Kidney epithelial cell (primary cell): ENCODE measurements around the gene IGSF9. TPM values are rescaled to one million over a fixed set of nuclear protein-coding genes. Genes with fewer than 3 reads are reported as not detected.

Experiments used
- DNase-seq: peaks from one replicate; pipeline ENCODE4 v3.0.0-alpha.2; 2010; ENCODE audit warnings: low read depth
- H3K27me3 ChIP-seq: 2 replicates; pipeline ENCODE4 v1.6.0; 2011; ENCODE audit warnings: low read length; ENCODE audit not compliant: control insufficient read depth, insufficient read depth
- H3K36me3 ChIP-seq: 2 replicates; pipeline ENCODE4 v1.5.1; 2011; ENCODE audit warnings: low read length; ENCODE audit not compliant: control insufficient read depth, insufficient read depth
- H3K4me3 ChIP-seq: 2 replicates; pipeline ENCODE4 v1.5.1; 2011; ENCODE audit warnings: low read depth, mild to moderate bottlenecking, control low read depth, low read length
- total RNA-seq: library from RNA; depleted of rRNA; stranded (reverse); fragments of >200 nt; gene quantifications from 2 replicates; pipeline ENCODE4 v1.2.3, GENCODE V29; 2015
- TF ChIP-seq, protein P1 (sequence below): IDR thresholded peaks from 2 replicates; pipeline ENCODE4 v1.5.1; 2011; ENCODE audit warnings: mild to moderate bottlenecking, moderate library complexity, low read length, control low read depth, inconsistent platforms; ENCODE audit not compliant: insufficient read depth, poor library complexity, severe bottlenecking

IGSF9 gene
- total RNA-seq, 1 donor from 2014 or later: 1.7 TPM

DNA sequence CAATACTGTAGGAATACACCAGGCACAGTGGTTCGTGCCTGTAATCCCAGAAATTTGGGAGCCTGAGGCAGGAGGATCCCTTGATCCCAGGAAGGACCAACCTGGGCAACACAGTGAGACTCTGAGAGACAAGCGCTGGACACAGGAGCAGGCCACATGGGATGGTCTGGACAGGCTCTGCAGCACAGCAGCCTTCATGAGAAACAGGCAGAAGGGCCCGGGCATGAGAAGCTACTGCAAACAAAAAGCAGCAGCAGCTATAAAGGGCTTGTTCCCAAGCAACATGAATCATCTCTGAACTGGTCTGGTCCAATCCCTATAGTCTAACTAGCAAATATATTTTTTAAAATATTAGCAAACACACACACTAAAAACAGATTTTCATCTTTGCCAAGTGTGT, 44.2 kb upstream of the IGSF9 start:
- Histone ChIP-seq H3K36me3 (no peaks in the 10 kb centered on the region), H3K4me3 (no peak overlapping the region), H3K27me3 (no peaks in the 10 kb centered on the region)
- TF ChIP-seq, protein P1, sequence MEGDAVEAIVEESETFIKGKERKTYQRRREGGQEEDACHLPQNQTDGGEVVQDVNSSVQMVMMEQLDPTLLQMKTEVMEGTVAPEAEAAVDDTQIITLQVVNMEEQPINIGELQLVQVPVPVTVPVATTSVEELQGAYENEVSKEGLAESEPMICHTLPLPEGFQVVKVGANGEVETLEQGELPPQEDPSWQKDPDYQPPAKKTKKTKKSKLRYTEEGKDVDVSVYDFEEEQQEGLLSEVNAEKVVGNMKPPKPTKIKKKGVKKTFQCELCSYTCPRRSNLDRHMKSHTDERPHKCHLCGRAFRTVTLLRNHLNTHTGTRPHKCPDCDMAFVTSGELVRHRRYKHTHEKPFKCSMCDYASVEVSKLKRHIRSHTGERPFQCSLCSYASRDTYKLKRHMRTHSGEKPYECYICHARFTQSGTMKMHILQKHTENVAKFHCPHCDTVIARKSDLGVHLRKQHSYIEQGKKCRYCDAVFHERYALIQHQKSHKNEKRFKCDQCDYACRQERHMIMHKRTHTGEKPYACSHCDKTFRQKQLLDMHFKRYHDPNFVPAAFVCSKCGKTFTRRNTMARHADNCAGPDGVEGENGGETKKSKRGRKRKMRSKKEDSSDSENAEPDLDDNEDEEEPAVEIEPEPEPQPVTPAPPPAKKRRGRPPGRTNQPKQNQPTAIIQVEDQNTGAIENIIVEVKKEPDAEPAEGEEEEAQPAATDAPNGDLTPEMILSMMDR: no peak
- DNase-seq: no peak

- Histone ChIP-seq H3K4me3 (no peak overlapping the region), H3K27me3 (no peaks in the 10 kb centered on the region), H3K36me3 (no peaks in the 10 kb centered on the region)
- TF ChIP-seq, protein P1: no peak
- DNase-seq: no peak
These were observed 42.6 kb upstream of the IGSF9 start for GRCh38 chr1:159988006-159988405.

GRCh38 chr1:159987186-159987585, 41.8 kb upstream of the IGSF9 start:
- H3K4me3 ChIP-seq: no peak overlapping the region
- DNase-seq: no peak
- TF ChIP-seq, protein P1: no peak
- H3K27me3 ChIP-seq: no peaks in the 10 kb centered on the region
- H3K36me3 ChIP-seq: no peaks in the 10 kb centered on the region

GRCh38 chr1:159986531-159986930, 41.1 kb upstream of the IGSF9 start:
- Histone ChIP-seq H3K27me3 (no peaks in the 10 kb centered on the region), H3K4me3 (no peak overlapping the region), H3K36me3 (no peaks in the 10 kb centered on the region)
- DNase-seq: no peak
- TF ChIP-seq, protein P1: no peak

GRCh38 chr1:159986093-159986492, 40.7 kb upstream of the IGSF9 start:
- Histone ChIP-seq H3K36me3 (no peaks in the 10 kb centered on the region), H3K4me3 (no peak overlapping the region), H3K27me3 (no peaks in the 10 kb centered on the region)
- TF ChIP-seq, protein P1: no peak
- DNase-seq: no peak

- H3K4me3 ChIP-seq: no peak overlapping the region
- H3K36me3 ChIP-seq: no peaks in the 10 kb centered on the region
- DNase-seq: no peak
- H3K27me3 ChIP-seq: no peaks in the 10 kb centered on the region
- TF ChIP-seq, protein P1: no peak
These were observed 40.1 kb upstream of the IGSF9 start for GRCh38 chr1:159985473-159985872.
